Astrocyte (in vitro differentiated cells and primary cell): ENCODE measurements around the gene STMN3. TPM values are rescaled to one million over a fixed set of nuclear protein-coding genes. Genes with fewer than 3 reads are reported as not detected.
A peak's percentile ranks its signal among the peaks of the same experiment; 100 is the strongest.

Source experiments
- DNase-seq: peaks from one replicate; pipeline ENCODE4 v3.0.0-alpha.2; 2010; ENCODE audit warnings: low read depth
- FAIRE-seq: peaks from 2 replicates; lab custom pipeline; 2011; peaks lifted over from hg19 to GRCh38; lab: Jason Lieb, UNC
- H2AFZ ChIP-seq: 2 replicates; pipeline ENCODE4 v1.6.0; 2012; ENCODE audit warnings: low read depth, low read length, inconsistent platforms
- H3K27ac ChIP-seq: 2 replicates; pipeline ENCODE4 v1.5.1; 2011; ENCODE audit warnings: low read depth, low read length, inconsistent platforms
- H3K27me3 ChIP-seq: 2 replicates; pipeline ENCODE4 v1.6.0; 2011; ENCODE audit warnings: low read length, inconsistent platforms; ENCODE audit not compliant: insufficient read depth
- H3K36me3 ChIP-seq: 2 replicates; pipeline ENCODE4 v1.5.1; 2011; ENCODE audit warnings: low read length, inconsistent platforms; ENCODE audit not compliant: insufficient read depth
- H3K4me1 ChIP-seq: 2 replicates; pipeline ENCODE4 v1.5.1; 2011; ENCODE audit warnings: low read length, inconsistent platforms; ENCODE audit not compliant: insufficient read depth
- H3K4me2 ChIP-seq: 2 replicates; pipeline ENCODE4 v1.6.0; 2012; ENCODE audit warnings: low read length, inconsistent platforms
- H3K4me3 ChIP-seq: 2 replicates; pipeline ENCODE4 v1.5.1; 2011; ENCODE audit warnings: low read depth, mild to moderate bottlenecking, low read length, inconsistent platforms; ENCODE audit not compliant: insufficient read depth
- H3K79me2 ChIP-seq: 2 replicates; pipeline ENCODE4 v1.6.0; 2012; ENCODE audit warnings: mild to moderate bottlenecking, low read length, inconsistent platforms; ENCODE audit not compliant: insufficient read depth
- H3K9ac ChIP-seq: 2 replicates; pipeline ENCODE4 v1.6.0; 2012; ENCODE audit warnings: mild to moderate bottlenecking, low read length, inconsistent platforms
- H3K9me3 ChIP-seq: 2 replicates; pipeline ENCODE4 v1.5.1; 2012; ENCODE audit warnings: low read depth, mild to moderate bottlenecking, low read length, inconsistent platforms; ENCODE audit not compliant: insufficient read depth
- H4K20me1 ChIP-seq: 2 replicates; pipeline ENCODE4 v1.6.0; 2012; ENCODE audit warnings: low read length, inconsistent platforms; ENCODE audit not compliant: insufficient read depth
- H3K27ac Mint-ChIP-seq: one replicate; pipeline ENCODE4 v1.8.0; 2021; ENCODE audit warnings: mild to moderate bottlenecking, mixed read lengths; ENCODE audit not compliant: unreplicated experiment
- H3K27me3 Mint-ChIP-seq: one replicate; pipeline ENCODE4 v1.8.0; 2021; ENCODE audit warnings: low read depth, mixed read lengths; ENCODE audit not compliant: unreplicated experiment
- H3K36me3 Mint-ChIP-seq: one replicate; pipeline ENCODE4 v1.8.0; 2021; ENCODE audit warnings: low read depth, mixed read lengths; ENCODE audit not compliant: unreplicated experiment
- H3K4me1 Mint-ChIP-seq: one replicate; pipeline ENCODE4 v1.8.0; 2021; ENCODE audit warnings: low read depth, mixed read lengths; ENCODE audit not compliant: unreplicated experiment
- H3K4me3 Mint-ChIP-seq: one replicate; pipeline ENCODE4 v1.8.0; 2021; ENCODE audit warnings: mild to moderate bottlenecking, moderate library complexity, mixed read lengths; ENCODE audit not compliant: unreplicated experiment
- H3K9me3 Mint-ChIP-seq: one replicate; pipeline ENCODE4 v1.8.0; 2021; ENCODE audit warnings: mild to moderate bottlenecking, mixed read lengths; ENCODE audit not compliant: unreplicated experiment
- EZH2 ChIP-seq: IDR thresholded peaks from 2 replicates; pipeline ENCODE4 v1.6.1; 2012; ENCODE audit warnings: mild to moderate bottlenecking, low read length, inconsistent platforms; ENCODE audit not compliant: insufficient read depth
- total RNA-seq: library from RNA; stranded (reverse); gene quantifications from 2 replicates; pipeline ENCODE4 v1.2.1, GENCODE V29; 2021
- TF ChIP-seq, protein P1 (sequence below): IDR thresholded peaks from 2 replicates; pipeline ENCODE4 v1.5.1; 2011; ENCODE audit warnings: low read depth, mild to moderate bottlenecking, inconsistent platforms, low read length, moderate library complexity; ENCODE audit not compliant: insufficient read depth

Gene STMN3
- total RNA-seq, 1 donor from 2014 or later, result 30.7 TPM

DNA sequence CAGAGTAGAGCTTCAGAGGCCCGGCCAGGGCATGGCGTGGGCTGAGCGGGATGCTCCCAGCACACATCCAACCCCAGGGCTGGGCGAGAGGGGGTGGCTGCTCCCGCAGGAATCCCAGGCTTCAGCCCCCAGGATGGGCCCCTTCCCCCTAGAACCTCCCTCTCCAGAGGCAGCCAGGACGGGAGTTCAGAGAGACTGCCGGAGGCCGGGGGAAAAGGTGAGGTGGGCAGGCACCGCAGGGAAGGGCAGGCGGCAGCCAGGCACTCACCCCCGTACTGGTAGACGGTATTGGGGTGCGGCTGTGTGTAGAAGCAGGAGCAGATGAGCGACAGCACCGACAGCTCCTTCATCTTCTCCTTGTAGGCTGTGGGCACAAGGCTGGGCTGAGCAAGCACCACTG, 9.3 kb downstream of the STMN3 start:
- H3K27ac ChIP-seq, result no peak overlapping the region
- H3K79me2 ChIP-seq, result no peaks in the 10 kb centered on the region
- H2AFZ ChIP-seq, result no peak overlapping the region
- Mint-ChIP-seq H3K4me3 (no peak overlapping the region), H3K27me3 (peaks cover 5% of the 10 kb centered on the region), H3K27ac (no peak overlapping the region), H3K36me3 (peaks cover 8% of the 10 kb centered on the region), H3K4me1 (peaks cover 4% of the 10 kb centered on the region), H3K9me3 (no peaks in the 10 kb centered on the region)
- DNase-seq (no peak), FAIRE-seq (no peak)
- no peaks in the 10 kb centered on the region for H3K9me3 ChIP-seq
- H4K20me1 ChIP-seq, result peaks cover 11% of the 10 kb centered on the region
- TF ChIP-seq EZH2, result no peak
- TF ChIP-seq, protein P1, sequence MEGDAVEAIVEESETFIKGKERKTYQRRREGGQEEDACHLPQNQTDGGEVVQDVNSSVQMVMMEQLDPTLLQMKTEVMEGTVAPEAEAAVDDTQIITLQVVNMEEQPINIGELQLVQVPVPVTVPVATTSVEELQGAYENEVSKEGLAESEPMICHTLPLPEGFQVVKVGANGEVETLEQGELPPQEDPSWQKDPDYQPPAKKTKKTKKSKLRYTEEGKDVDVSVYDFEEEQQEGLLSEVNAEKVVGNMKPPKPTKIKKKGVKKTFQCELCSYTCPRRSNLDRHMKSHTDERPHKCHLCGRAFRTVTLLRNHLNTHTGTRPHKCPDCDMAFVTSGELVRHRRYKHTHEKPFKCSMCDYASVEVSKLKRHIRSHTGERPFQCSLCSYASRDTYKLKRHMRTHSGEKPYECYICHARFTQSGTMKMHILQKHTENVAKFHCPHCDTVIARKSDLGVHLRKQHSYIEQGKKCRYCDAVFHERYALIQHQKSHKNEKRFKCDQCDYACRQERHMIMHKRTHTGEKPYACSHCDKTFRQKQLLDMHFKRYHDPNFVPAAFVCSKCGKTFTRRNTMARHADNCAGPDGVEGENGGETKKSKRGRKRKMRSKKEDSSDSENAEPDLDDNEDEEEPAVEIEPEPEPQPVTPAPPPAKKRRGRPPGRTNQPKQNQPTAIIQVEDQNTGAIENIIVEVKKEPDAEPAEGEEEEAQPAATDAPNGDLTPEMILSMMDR, result no peak
- H3K27me3 ChIP-seq, result no peaks in the 10 kb centered on the region
- H3K9ac ChIP-seq, result no peak overlapping the region
- H3K36me3 ChIP-seq, result no peaks in the 10 kb centered on the region
- H3K4me2 ChIP-seq, result no peak overlapping the region
- peaks cover 6% of the 10 kb centered on the region for H3K4me1 ChIP-seq
- no peak overlapping the region for H3K4me3 ChIP-seq

DNA sequence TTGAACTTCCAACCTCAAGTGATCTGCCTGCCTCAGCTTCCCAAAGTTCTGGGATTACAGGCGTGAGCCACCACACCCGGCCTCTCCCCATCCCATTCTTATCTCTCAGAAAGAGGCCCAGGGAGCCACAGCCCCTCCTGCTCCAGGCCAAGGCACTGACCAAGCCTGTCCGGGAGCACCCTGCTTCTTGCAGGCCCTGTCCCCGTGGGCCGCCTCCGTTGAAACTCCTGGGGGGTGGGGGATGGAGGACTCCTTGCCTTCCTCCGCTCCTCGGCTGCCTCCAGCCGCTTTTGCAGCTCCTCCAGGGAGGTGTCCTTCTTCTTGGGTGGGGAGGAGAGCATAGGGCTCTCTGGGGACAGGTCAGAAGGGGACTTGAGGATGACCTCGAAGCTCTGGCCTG, 9.7 kb downstream of the STMN3 start:
- Histone ChIP-seq H3K79me2 (no peaks in the 10 kb centered on the region), H3K4me1 (peaks cover 6% of the 10 kb centered on the region), H3K36me3 (no peaks in the 10 kb centered on the region), H3K27ac (no peak overlapping the region), H3K27me3 (no peaks in the 10 kb centered on the region), H3K4me3 (no peak overlapping the region), H3K4me2 (no peak overlapping the region), H4K20me1 (peaks cover 7% of the 10 kb centered on the region), H2AFZ (no peak overlapping the region), H3K9me3 (no peaks in the 10 kb centered on the region), H3K9ac (no peak overlapping the region)
- peaks cover 2% of the 10 kb centered on the region for H3K27me3 Mint-ChIP-seq
- H3K36me3 Mint-ChIP-seq, result peaks cover 8% of the 10 kb centered on the region
- H3K27ac Mint-ChIP-seq, result no peak overlapping the region
- no peak for FAIRE-seq
- no peak for TF ChIP-seq EZH2
- TF ChIP-seq, protein P1, result no peak
- peaks cover 4% of the 10 kb centered on the region for H3K4me1 Mint-ChIP-seq
- no peak overlapping the region for H3K4me3 Mint-ChIP-seq
- H3K9me3 Mint-ChIP-seq, result no peaks in the 10 kb centered on the region
- no peak for DNase-seq

DNA sequence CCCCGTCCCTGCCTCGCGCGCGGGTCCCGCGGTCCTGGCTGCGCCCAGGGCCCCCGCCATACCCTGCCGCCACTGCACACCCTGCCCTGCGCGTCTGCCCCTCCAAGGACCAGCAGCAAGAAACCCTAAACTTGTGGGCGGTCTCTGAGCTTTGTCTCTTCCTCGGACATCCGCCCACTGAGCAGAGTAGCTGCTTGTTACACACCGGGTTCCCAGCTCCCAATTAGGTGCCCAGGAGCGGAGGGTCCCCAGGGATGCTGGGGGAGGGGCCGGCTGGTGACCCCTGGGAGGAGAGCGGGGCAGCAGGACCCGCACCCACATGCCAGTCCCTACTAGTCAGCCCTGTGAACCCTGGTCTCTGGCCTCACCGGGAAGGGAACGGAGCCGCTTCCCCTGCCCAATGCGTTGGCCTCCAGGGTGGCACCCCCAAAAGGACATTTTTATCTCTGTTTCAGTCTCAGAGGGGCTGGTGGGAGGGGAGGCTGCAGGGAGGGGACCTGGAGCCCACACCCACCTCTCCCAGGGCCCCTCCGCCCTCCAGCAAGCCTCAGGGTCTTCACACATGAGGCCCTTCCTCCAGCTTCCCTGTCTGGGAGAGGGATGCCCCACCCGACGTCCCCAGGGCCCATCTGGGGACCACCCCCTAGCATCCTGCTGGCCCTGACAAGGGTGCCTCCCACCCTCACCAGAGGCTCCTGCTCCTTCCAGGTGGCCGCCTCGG, 10.5 kb downstream of the STMN3 start:
- Histone ChIP-seq H3K4me3 (peak overlapping the region; percentile 46), H3K4me1 (peaks cover 6% of the 10 kb centered on the region), H4K20me1 (peaks cover 4% of the 10 kb centered on the region), H3K4me2 (peak overlapping the region; percentile 82), H3K9ac (no peak overlapping the region), H3K27ac (no peak overlapping the region), H2AFZ (no peak overlapping the region), H3K79me2 (no peaks in the 10 kb centered on the region), H3K36me3 (no peaks in the 10 kb centered on the region), H3K27me3 (no peaks in the 10 kb centered on the region), H3K9me3 (no peaks in the 10 kb centered on the region)
- H3K27me3 Mint-ChIP-seq, result no peaks in the 10 kb centered on the region
- peak overlapping the region; percentile 75 for H3K4me3 Mint-ChIP-seq
- peaks cover 4% of the 10 kb centered on the region for H3K4me1 Mint-ChIP-seq
- DNase-seq, result no peak
- TF ChIP-seq, protein P1, result no peak
- TF ChIP-seq EZH2, result no peak
- FAIRE-seq, result no peak
- no peak overlapping the region for H3K27ac Mint-ChIP-seq
- H3K9me3 Mint-ChIP-seq, result no peaks in the 10 kb centered on the region
- peaks cover 8% of the 10 kb centered on the region for H3K36me3 Mint-ChIP-seq
